Stimulated activated CD4-positive, alpha-beta T cell treated with anti-CD3 and anti-CD28 coated beads, Interleukin-12 subunit alpha, Interleukin-12 subunit beta, amount 100 ng/mL, for 24 hours (primary cell): ENCODE measurements around the gene BATF3.

Experiments used
- DNase-seq, 2 experiments: peaks; one replicate each; pipeline ENCODE4 v3.0.0-alpha.2; 2020; ENCODE audit warnings: low read depth in 2 of 2

The BATF3 gene

DNA sequence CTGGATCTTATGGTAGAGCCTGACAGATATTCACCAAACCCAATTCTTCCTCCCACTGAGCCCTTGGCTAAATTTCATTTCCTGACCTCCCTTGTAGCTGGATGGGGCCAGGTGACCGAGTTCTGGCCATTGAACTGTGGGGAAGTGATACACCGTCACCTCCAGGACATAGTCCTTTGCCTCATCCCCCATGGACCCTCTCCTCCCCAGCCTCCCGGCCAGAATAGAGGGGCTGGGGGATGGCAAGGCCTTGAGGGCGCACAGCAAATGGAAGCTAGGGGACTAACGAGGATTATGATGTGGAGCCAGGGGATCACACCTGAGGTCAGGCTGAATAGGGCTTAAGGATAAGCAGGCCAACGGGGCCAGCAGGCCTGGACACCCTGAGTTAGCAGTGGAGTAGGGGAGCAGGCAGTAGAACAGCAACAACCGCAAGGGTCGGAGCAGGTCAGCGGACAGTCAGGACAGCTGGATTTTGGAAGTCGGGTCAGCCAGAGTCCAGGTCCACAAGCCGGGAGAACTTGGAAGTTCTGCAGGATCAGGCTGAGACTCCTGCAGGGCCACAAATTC lies 15.0 kb downstream of the BATF3 start:
- no peak for DNase-seq

DNA sequence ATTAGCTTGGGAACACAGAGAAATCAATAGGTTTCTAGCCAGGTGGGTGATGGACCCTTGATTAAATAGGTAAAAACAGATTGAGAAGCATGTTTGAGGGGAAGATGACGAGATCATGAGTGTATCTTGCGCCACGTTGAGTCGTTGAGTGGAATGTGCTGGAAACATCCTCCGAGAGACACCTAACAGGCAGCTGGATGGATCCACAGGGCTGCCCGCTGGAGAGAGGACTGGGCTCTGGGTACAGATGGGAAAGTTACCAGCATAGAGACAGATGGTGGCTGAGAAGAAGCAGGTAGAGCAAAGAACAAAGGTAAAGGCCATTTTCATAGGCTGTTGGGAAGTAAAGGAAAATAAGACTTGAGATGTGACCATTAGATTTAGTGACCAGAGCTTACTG lies 15.6 kb downstream of the BATF3 start:
- no peak for DNase-seq

GRCh38 chr1:212683357-212683722 lies 16.3 kb downstream of the BATF3 start:
- DNase-seq = peak in 1 of 2 experiments; percentile 39

GRCh38 chr1:212680680-212681389 lies 18.8 kb downstream of the BATF3 start:
- DNase-seq = no peak

- no peak for DNase-seq
Measured at GRCh38 chr1:212678456-212679410, 20.9 kb downstream of the BATF3 start.

GRCh38 chr1:212677573-212677972 lies 22.1 kb downstream of the BATF3 start:
- DNase-seq = no peak

DNA sequence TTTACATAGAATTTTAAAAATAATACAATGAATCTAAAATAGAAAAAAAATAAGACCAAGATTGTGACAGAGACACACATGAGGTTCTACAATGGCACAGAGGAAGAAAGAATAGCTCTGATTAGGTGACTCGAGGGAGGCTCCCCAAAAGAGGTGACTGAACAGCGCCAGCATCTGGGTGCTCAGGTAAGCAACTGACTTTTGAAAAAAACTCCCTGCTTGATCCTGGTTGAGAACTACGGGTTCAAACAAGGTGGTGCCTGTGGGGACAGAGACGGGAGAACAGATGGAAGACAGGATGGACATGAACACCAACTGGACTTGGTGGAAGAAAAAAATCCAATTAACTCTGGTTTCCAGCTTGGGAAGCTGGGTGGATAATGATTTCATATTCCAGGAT lies 22.5 kb downstream of the BATF3 start:
- DNase-seq = no peak

DNA sequence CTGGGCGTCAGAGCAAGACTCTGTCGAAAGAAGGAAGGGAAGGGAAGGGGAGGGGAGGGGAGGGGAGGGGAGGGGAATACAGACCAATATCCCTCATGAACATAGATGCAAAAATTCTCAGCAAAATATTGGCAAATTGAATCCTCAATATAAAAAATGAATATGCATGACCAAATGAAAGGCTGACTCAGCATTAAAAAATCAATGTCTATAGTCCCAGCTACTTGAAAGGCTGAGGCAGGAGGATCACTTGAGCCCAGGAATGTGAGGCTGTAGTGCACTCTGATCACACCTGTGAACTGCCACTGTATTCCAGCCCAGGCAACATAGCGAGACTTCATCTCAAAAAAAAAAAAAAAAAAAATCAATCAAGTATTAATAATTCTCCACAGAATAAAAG lies 24.0 kb downstream of the BATF3 start:
- no peak for DNase-seq

- no peak for DNase-seq
Measured at GRCh38 chr1:212674872-212675271, 24.8 kb downstream of the BATF3 start.

- no peak for DNase-seq
Measured at GRCh38 chr1:212671342-212672031, 28.2 kb downstream of the BATF3 start.

GRCh38 chr1:212670882-212671281 lies 28.8 kb downstream of the BATF3 start:
- DNase-seq = no peak

DNA sequence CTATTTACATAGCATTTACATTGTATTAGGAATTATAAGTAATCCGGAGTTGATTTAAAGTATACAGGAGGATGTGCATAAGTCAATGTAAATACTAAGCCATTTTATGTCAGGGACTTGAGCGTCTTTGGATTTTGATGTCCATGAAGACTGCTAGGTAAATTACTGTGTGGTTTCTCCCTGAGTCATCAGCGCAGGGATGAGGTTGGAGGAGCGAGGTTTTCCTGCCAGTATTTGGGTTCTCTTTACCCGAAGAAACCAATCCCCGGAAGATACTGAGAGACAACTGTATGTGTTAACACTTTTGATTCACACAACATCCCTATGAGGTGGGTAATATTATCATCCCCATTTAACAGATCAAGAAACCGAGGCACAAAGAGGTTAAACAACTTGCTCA lies 29.3 kb downstream of the BATF3 start:
- no peak for DNase-seq

GRCh38 chr1:212669600-212669999 lies 30.0 kb downstream of the BATF3 start:
- no peak for DNase-seq

DNA sequence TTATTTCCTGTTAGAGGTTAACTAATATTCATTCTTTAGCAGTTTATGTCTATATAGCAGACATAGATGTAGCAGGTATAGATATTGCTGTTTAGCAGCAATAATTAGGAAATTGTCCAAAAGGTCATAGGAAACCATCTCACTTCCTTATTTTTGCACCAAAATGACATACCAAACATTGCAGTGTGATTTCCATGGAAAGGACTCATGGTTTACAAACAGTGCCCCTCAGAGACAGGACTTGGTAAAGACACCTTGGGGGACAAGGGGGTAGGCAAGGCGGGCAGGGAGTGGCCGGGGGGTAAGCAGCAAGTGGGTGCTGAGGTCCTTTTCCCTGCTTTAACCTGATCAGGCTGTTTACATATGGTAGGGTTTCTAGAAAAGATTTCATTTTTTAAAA lies 30.5 kb downstream of the BATF3 start:
- no peak for DNase-seq

- no peak for DNase-seq
Measured at GRCh38 chr1:212668477-212668876, 31.2 kb downstream of the BATF3 start.

DNA sequence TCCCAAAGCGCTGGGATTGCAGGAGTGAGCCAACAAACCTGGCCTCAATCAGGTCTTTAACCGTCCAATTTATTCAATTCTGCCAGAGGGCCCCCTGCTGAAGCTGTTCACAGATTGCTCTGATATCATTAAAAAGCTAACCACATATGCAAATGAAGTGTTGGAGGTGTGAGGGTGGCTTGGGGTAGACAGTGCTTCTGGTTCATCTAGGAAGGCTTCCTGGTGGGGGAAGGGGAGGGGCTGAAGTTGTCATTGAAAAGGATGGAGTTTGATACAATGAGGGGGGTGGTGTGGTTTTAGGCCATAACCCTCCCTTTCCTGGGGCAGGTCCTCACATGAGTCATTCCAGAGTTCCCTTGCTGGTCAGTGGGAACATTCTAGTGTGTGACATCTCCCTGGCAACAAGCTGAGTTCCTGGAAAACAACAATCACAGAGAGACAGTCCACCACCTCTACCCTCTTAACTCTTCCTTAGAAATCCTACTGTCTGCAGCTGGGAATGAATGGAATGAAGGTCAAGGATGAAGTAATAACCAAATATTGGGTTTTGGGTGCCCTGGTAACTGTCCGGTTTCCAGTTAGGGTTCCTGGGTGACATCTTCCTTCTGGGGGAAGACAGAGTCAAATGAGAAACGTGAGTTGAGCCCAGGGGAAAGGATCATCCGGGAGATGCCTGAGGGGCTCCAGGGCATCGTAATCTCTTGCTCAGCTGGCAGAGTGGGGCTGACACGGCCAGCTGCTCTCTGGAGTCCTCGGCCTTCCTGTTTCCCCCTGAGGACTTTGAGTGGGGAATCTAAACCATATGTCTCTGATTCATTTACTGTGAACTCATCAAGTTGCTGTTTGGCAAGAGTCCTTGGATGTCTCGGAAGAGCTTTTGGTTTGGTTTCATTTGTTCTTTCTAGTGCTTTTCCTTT lies 32.2 kb downstream of the BATF3 start:
- DNase-seq = no peak

DNA sequence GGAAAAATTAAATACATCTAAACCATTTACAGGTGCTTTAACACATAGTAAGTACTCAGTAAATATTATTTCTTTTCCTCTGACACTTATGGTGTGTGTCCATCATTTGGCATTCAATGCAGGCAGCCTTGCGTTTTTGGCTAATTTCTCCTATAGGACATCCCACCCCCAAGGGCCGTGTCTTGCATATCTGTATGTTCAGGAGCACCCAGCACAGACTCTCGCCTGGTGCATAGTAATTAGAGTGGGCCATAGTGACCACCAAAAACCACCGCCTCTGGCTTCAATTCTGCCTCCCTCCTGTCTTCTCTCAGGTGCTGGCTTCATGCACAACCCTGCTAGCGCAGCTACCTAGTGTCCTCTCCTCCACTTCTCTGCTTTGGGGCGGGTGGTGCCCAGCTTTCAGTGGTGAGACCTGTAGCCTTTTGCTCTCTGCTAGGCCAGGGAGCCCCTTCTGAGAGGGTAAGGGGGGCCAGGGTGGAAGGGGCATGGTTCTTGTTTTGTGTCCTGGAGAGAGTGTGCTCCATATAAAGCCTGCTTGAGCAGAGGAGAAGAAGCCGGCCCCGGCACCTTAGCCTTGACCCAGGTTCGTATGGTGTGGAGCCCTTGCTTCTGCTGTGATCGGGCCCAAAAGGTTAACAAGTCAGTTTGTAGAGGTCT lies 33.4 kb downstream of the BATF3 start:
- no peak for DNase-seq

DNA sequence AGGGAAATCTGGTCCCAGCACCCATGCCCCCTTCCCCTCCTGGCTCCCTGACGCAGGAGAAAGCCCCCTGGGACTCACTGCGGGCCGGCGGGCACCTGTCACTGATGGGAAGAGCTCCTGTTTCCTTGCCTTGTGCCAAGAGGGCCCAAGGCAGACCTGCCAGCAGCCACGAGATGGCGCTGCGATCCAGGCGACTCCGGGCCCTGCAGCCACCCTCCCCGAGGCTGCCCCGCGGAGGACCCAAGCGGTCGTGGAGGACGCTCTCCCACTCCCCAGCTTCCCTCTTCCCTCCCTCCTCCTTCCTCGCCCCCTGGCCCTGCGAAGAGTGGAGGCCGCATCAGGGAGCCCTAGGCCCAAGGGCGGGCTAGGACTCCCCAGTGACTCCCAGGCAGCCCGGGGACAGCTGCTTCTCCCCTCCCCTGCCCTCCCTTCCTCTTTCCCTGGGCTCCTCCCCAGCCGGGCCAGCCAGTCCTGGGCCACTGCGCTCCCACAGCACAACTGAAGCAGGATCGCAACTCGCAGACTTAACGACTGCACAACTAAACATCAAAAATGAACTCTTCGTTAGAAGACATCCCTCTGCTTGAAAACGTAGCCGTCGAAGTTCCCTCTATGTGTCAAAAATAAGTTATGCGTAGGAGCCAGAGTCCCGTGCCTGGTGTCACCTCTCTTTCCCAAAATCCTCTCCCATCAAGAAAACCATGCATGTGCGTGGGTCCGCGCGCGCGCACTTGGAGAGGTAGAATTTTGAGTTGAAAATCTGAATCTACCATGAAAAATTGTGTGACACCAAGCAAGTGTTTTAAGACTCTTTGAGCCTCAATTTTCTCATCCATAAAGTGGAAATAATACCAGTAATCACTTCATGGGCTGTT lies 34.2 kb downstream of the BATF3 start:
- DNase-seq = peak; percentile 47 to 81

GRCh38 chr1:212664409-212665199 lies 35.0 kb downstream of the BATF3 start:
- DNase-seq = no peak
